ENCODE measurements around the gene AGRP. TPM values are rescaled to one million over a fixed set of nuclear protein-coding genes. Genes with fewer than 3 reads are reported as not detected.

The AGRP gene
- total and polyA plus RNA-seq, 2 of the 4 experiments (the other 2 are of a cell fraction) = not detected

GRCh38 chr16:67438824-67439393, 44.4 kb downstream of the AGRP start:
- Histone ChIP-seq H3K27ac (ENCODE audit: insufficient read depth, low read length) (no peak overlapping the region), H3K56ac (ENCODE audit: extremely low read depth, insufficient read depth, low read length) (no peak overlapping the region), H3K9ac (ENCODE audit: low read depth, low read length) (no peak overlapping the region), H2BK15ac (ENCODE audit: low read depth, low read length) (no peak overlapping the region), H3K79me1 (ENCODE audit: low read depth in 1 of 2, low read length in 2 of 2) (peaks cover 0 to 21% of the 10 kb centered on the region in 2 experiments; a peak in 1 of 4 replicates), H3K9me1 (ENCODE audit: insufficient read depth, low read length) (peaks cover 5% of the 10 kb centered on the region; the same call in 1 of the 2 replicates), H3K4me3 (ENCODE audit: insufficient read depth, low read depth, low read length) (no peak overlapping the region), H4K5ac (ENCODE audit: low read depth, low read length) (no peak overlapping the region), H4K91ac (ENCODE audit: insufficient read depth, low read depth, low read length) (no peak overlapping the region), H2BK120ac (ENCODE audit: low read depth, low read length) (no peak overlapping the region), H3K4ac (ENCODE audit: low read depth, low read length) (no peak overlapping the region), H2AFZ (replicated peaks; ENCODE audit: low read length, poor library complexity) (no peak overlapping the region), H3K18ac (ENCODE audit: low read depth, low read length) (no peak overlapping the region), H3K27me3 (ENCODE audit: control insufficient read depth, insufficient read depth, low read length) (no peaks in the 10 kb centered on the region), H2AK5ac (ENCODE audit: low read depth, low read length) (no peak overlapping the region), H3K14ac (replicated peaks; ENCODE audit: low read depth, low read length) (no peak overlapping the region), H2BK20ac (ENCODE audit: low read depth, low read length) (no peak overlapping the region), H3K36me3 (ENCODE audit: control insufficient read depth, insufficient read depth, low read length) (peaks cover 39% of the 10 kb centered on the region), H4K8ac (ENCODE audit: low read depth in 2 of 2, low read length in 2 of 2) (no peak overlapping the region), H2BK5ac (ENCODE audit: low read depth, low read length, poor library complexity, severe bottlenecking) (no peak overlapping the region), H3K23ac (ENCODE audit: low read depth, low read length) (no peak overlapping the region), H3K4me1 (ENCODE audit: control insufficient read depth, insufficient read depth, low read length) (peaks cover 13% of the 10 kb centered on the region; the same call in 1 of the 2 replicates), H3K4me2 (ENCODE audit: low read depth, low read length) (no peak overlapping the region), H4K20me1 (ENCODE audit: insufficient read depth, low read length) (peaks cover 20% of the 10 kb centered on the region), H3K9me3 (ENCODE audit: control insufficient read depth, insufficient read depth, low read length) (no peaks in the 10 kb centered on the region), H2AK9ac (replicated peaks; ENCODE audit: low read depth, low read length, poor library complexity) (no peak overlapping the region)
- BruUV-seq (replicated peaks) = no TSS peak
- 98% methylated on average over 13 of the region's 19 CpGs; no CpG with 5 or more reads in 1 of the 2 experiments for WGBS, 2 experiments (ENCODE audit: extremely low coverage in 2 of 2, insufficient read length in 1 of 2)
- TF ChIP-seq NFE2L2 (IDR thresholded peaks at IDR 0.05; ENCODE audit: low read depth, low read length) = no peak
- TF ChIP-seq CEBPB (IDR thresholded peaks at IDR 0.05; ENCODE audit: low read depth, low read length) = no peak
- TF ChIP-seq, protein P1, sequence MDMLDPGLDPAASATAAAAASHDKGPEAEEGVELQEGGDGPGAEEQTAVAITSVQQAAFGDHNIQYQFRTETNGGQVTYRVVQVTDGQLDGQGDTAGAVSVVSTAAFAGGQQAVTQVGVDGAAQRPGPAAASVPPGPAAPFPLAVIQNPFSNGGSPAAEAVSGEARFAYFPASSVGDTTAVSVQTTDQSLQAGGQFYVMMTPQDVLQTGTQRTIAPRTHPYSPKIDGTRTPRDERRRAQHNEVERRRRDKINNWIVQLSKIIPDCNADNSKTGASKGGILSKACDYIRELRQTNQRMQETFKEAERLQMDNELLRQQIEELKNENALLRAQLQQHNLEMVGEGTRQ (IDR thresholded peaks at IDR 0.05; ENCODE audit: low read depth, low read length) = no peak
- ATAC-seq (ENCODE audit: low read depth) = no peak
- in situ Hi-C loops (cut with MboI; ENCODE audit: low sequenced_read_pairs) = no loop called here
- ChIA-PET POLR2A (ENCODE audit: unreplicated experiment) (no interaction called here), CTCF (interaction anchor here (0.9 kb wide), 1 partner anchor 9 kb away, joined by 3 read pairs; no protein-coding TSS in a partner anchor)
- intact Hi-C loops (cut with micrococcal nuclease) = no loop called here
- DNase-seq = no peak
- dilution Hi-C loops (cut with HindIII; ENCODE audit: low sequenced_read_pairs, unreplicated experiment) = no loop called here
